Measurements from ENCODE around the gene SLC6A9.

SLC6A9 gene

GRCh38 chr1:44031252-44032169 lies at the start of gene SLC6A9:
TSS of gene SLC6A9 (minus strand) at chr1:44031462. CDS start at chr1:44024277, 7,185 bp downstream.
- DNase-seq (ENCODE audit: extremely low read depth in 1 of 2, low read depth in 1 of 2) = peak in 1 of 2 donors; percentile 5

DNA sequence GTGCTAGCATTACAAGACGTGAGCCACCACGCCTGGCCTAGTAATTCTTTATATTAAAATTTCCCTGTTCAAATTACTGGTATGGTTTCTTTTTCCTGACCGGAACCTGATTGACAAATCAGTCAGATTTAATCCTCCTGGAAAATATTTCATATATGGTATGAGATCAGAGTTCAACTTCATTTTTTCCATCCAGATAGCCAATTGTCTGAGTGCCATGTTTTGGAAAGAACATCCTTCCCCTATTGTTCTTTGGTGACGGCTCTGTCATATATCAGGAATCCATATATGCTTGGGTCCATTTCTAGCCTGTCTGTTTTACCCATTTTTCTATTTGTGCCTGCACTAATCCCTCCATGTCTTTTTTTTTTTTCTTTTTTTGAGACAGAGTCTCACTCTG lies 48.3 kb upstream of the SLC6A9 start:
- DNase-seq (ENCODE audit: extremely low read depth in 1 of 2, low read depth in 1 of 2) = no peak

GRCh38 chr1:44078104-44078503 lies 46.8 kb upstream of the SLC6A9 start:
- DNase-seq (ENCODE audit: extremely low read depth in 1 of 2, low read depth in 1 of 2) = no peak

DNA sequence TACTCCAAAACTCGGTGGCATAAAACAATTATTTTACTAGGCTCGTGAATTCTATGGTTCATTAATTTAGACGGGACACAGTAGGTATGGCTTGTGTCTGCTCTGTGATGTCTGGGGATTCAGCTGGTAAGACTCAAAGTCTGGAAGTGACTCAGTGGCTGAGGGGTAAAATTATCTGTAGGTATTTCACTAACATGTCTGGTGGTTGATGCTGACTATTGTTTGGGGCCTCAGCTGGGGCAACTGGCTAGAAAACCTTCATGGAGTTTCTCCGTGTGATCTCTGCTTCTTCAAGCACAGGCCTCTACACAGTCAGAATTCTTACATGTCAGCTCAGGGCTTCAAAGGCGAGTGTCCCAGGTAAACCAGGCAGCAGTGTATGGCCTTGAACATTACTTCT lies 46.2 kb upstream of the SLC6A9 start:
- no peak for DNase-seq (ENCODE audit: extremely low read depth in 1 of 2, low read depth in 1 of 2)

GRCh38 chr1:44076066-44076465 lies 44.8 kb upstream of the SLC6A9 start:
- no peak for DNase-seq (ENCODE audit: extremely low read depth in 1 of 2, low read depth in 1 of 2)

GRCh38 chr1:44074415-44074814 lies 43.2 kb upstream of the SLC6A9 start:
- no peak for DNase-seq (ENCODE audit: extremely low read depth in 1 of 2, low read depth in 1 of 2)

DNA sequence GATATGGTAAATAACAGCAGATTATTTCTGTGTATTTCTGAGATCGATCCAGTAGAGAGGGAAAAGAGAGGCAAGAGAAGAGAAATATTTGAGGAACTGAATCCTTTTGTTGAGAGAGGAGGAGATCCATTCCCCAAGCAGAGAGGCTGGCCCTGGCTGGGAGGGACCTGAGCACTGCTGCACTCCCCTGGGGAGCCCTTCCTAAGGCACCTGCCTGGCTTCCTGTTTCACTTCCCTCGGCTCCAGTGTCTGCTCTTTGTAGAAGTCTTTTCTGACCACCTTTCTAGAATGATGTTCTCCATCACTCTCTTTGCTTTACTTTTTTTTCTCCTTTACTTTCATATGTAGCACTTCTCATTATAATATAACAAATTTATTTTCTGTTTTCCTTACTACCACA lies 42.3 kb upstream of the SLC6A9 start:
- no peak for DNase-seq (ENCODE audit: extremely low read depth in 1 of 2, low read depth in 1 of 2)

- DNase-seq (ENCODE audit: extremely low read depth in 1 of 2, low read depth in 1 of 2) = no peak
Measured at GRCh38 chr1:44072821-44073220, 41.6 kb upstream of the SLC6A9 start.

DNA sequence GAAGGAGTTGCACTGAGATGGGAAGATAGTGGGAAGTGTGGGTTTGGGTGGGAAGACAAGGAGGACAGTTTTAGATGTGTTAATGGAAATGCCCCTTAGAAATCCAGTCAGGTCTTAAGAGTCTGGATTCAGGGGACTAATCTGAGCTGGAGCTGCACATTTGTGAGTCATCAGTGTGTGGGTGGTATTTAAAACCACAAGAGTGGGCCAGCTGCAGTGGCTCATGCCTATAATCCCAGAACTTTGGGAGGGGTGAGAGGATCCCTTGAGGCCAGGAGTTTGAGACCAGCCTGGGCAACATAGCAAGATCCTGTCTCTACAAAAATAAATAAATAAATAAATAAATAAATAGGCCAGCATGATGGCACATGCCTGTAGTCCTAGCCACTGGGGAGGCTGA lies 40.9 kb upstream of the SLC6A9 start:
- DNase-seq (ENCODE audit: extremely low read depth in 1 of 2, low read depth in 1 of 2) = no peak

DNA sequence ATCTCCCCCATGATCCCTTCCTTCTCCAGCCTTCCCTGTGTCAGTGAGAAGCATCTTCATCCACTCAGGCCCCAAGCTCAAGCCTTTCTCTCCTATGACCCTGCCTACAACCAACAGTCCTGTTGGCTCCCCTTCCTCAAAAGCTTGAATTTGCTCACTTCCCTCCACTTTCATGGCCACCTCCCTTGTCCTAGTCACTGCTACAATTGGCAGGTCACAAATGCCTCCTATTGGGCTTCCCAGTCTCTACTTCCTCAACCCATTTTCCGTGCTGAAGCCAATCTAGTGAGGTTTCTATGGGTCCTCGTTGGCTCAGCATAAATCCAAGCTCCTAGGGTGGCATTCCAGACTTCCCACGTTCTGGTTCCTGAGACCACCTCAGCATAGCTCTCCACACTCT lies 40.2 kb upstream of the SLC6A9 start:
- DNase-seq (ENCODE audit: extremely low read depth in 1 of 2, low read depth in 1 of 2) = no peak

GRCh38 chr1:44068442-44068921 lies 37.2 kb upstream of the SLC6A9 start:
- DNase-seq (ENCODE audit: extremely low read depth in 1 of 2, low read depth in 1 of 2) = no peak

GRCh38 chr1:44067266-44068250 lies 36.3 kb upstream of the SLC6A9 start:
- DNase-seq (ENCODE audit: extremely low read depth in 1 of 2, low read depth in 1 of 2) = no peak

DNA sequence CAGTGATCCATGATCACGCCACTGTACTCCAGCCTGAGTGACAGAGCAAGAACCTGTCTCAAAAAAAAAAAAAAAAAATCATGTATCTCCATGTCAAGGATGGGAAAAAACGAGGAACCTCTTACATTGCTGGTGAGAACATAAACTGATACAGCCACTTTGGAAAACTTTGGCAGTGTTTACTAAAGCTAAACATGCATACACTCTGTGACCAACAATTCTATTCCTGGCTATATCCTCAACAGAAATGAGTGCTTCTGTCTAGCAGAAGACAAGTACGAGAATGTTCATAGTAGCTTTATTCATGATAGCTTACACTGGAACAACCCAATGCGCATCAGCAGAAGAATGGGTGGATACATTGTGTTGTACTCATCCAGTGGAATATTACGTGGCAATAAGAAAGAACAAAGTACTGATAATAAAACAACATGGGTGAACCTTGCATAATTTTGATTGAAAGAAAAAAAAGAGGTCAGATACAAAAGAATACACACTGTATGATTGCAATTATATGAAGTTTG lies 31.5 kb upstream of the SLC6A9 start:
- no peak for DNase-seq (ENCODE audit: extremely low read depth in 1 of 2, low read depth in 1 of 2)

DNA sequence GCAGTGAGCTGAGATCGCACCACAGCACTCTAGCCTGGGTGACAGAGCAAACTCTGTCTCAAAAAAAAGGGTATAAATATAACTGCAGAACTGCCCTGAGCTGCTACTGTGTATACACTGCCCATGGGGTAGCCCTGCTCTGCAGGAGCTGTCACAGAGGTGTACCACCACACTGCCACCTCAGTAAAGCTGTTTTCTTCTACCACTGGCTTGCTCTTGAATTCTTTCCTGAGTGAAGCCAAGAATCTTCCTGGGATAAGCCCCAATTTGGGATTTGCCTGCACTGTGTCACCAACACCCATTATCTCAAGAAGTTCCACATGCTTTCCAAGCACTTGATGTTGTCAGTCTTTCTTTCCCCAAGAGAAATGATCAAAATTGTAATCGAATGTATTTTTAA lies 30.6 kb upstream of the SLC6A9 start:
- no peak for DNase-seq (ENCODE audit: extremely low read depth in 1 of 2, low read depth in 1 of 2)

DNA sequence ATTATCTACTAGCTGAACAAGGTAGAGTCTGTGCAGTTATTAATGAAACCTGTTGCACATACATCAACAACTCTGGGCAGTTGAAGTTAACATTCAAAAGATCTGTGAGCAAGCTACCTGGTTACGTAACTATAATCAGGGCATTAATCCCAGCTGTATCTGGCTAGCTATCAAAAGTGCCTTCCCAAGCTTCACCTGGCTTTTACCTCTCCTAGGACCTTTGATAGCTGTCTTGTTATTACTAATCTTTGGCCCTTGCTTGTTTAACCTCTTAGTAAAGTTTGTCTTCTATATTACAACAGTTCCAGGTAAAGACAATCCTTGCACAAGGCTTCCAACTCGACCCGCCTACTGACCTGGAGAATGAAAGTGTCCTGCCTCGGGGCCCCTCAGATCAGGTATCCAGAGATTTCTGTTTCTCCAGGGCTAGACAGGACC lies 29.6 kb upstream of the SLC6A9 start:
- DNase-seq (ENCODE audit: extremely low read depth in 1 of 2, low read depth in 1 of 2) = no peak

- DNase-seq (ENCODE audit: extremely low read depth in 1 of 2, low read depth in 1 of 2) = no peak
Measured at GRCh38 chr1:44059664-44060355, 28.5 kb upstream of the SLC6A9 start.

- no peak for DNase-seq (ENCODE audit: extremely low read depth in 1 of 2, low read depth in 1 of 2)
Measured at GRCh38 chr1:44059212-44059611, 27.9 kb upstream of the SLC6A9 start.

DNA sequence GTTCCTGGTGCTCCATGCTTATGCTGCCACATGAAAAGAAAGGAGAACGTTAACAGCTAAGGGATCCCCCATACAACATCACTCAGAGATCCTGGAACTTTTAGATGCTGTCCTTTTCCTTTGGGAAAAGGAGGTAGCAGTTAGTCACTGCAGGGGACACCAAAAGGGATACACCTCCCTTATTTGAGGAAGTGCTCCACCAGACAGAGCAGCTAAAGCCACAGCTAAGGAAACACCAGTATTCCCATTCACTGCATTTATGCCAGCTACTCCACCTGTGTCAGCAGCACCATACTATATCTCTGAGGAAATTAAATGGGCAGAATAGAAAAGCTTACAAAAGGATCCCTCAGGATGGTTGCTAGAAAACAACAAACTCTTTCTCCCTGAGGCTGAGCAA lies 26.0 kb upstream of the SLC6A9 start:
- no peak for DNase-seq (ENCODE audit: extremely low read depth in 1 of 2, low read depth in 1 of 2)

DNA sequence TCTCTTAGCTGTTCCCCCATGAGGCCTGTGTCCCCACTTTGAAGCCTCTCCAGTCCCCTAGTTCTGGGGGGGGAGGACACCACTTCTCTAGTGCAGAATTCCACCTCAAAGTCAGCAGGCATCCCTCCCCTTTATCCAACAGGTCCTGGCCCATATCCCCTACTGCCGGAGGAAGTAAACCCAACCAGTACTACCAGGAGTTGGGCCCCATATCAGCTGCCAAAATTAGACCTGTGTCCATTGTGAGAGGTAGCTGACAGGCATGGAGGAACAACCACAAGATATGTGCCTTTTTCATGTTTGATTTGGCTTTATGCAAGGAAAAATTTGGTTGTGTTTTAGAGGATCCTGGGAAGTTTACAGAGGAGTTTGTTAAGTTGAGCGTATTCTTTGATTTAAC lies 22.1 kb upstream of the SLC6A9 start:
- DNase-seq (ENCODE audit: extremely low read depth in 1 of 2, low read depth in 1 of 2) = no peak

DNA sequence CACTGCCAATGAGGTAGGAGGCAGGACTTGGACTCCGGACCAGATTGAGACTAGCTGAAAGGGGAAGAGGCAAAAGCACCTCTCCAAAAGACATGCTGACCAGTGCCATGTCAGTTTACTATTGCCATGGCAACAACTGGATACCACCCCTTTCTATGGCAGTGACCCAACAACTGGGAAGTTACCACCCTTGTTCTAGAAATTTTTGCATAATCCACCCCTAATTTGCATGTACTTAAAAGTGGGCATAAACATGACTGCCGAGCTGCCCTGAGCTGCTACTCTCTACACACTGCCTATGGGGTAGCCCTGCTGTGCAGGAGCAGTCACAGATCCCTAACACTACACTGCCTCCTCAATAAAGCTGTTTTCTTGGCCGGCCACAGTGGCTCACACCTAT lies 19.0 kb upstream of the SLC6A9 start:
- DNase-seq (ENCODE audit: extremely low read depth in 1 of 2, low read depth in 1 of 2) = no peak

DNA sequence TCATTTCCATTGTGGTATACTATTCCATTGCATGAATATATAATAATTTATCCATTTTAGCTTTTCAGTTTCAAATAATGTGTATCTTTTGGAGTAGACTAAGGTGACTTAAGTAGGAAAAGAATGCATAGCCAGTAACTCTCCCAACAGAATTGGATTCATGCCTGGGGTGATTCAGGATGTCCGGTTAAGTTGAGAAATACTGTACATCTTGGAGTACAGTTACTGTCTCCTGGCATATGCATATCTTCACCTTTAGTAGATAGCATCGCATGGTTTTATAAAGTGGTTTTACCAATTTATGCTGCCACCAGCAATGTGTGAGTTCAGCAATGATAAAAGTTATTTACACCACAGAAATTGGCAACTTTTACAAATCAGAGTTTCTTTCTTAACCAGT lies 18.6 kb upstream of the SLC6A9 start:
- DNase-seq (ENCODE audit: extremely low read depth in 1 of 2, low read depth in 1 of 2) = no peak

All from activated CD8-positive, alpha-beta memory T cell treated with anti-CD3 and anti-CD28 coated beads for 1 hour (primary cell).